Measurements from ENCODE around the gene USP28. TPM values are rescaled to one million over a fixed set of nuclear protein-coding genes. Genes with fewer than 3 reads are reported as not detected.
A peak's percentile ranks its signal among the peaks of the same experiment; 100 is the strongest.
"Not testable (repeated sequence)": the region's sequence is repeated elsewhere in the genome, so short reads cannot be mapped to it uniquely, and the experiment has no call there.

USP28 gene
- total RNA-seq, 4 donors from 2014 or later = 7.8 to 64.4 (median 20.6) TPM

- Histone ChIP-seq H3K4me1 (peaks cover 0 to 12% (median 0%) of the 10 kb centered on the region in 4 donors), H3K9me3 (no peaks in the 10 kb centered on the region), H3K27me3 (no peaks in the 10 kb centered on the region), H3K4me3 (peak overlapping the region; percentile 60 to 74 (median 66)), H3K27ac (peak overlapping the region; percentile 63 to 76 (median 70)), H3K36me3 (peaks cover 0 to 8% (median 0%) of the 10 kb centered on the region in 3 donors)
- DNase-seq = no peak
- no peak for TF ChIP-seq POLR2A (IDR thresholded peaks at IDR 0.05)
- TF ChIP-seq, protein P1, sequence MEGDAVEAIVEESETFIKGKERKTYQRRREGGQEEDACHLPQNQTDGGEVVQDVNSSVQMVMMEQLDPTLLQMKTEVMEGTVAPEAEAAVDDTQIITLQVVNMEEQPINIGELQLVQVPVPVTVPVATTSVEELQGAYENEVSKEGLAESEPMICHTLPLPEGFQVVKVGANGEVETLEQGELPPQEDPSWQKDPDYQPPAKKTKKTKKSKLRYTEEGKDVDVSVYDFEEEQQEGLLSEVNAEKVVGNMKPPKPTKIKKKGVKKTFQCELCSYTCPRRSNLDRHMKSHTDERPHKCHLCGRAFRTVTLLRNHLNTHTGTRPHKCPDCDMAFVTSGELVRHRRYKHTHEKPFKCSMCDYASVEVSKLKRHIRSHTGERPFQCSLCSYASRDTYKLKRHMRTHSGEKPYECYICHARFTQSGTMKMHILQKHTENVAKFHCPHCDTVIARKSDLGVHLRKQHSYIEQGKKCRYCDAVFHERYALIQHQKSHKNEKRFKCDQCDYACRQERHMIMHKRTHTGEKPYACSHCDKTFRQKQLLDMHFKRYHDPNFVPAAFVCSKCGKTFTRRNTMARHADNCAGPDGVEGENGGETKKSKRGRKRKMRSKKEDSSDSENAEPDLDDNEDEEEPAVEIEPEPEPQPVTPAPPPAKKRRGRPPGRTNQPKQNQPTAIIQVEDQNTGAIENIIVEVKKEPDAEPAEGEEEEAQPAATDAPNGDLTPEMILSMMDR (IDR thresholded peaks at IDR 0.05) = no peak
Measured at GRCh38 chr11:113773092-113773415, 102.3 kb downstream of the USP28 start.

- Histone ChIP-seq H3K27me3 (no peaks in the 10 kb centered on the region), H3K36me3 (peaks cover 0 to 17% (median 0%) of the 10 kb centered on the region in 3 donors), H3K4me3 (no peak overlapping the region), H3K4me1 (peaks cover 0 to 12% (median 0%) of the 10 kb centered on the region in 4 donors), H3K27ac (no peak overlapping the region), H3K9me3 (no peaks in the 10 kb centered on the region)
- no peak for TF ChIP-seq POLR2A (IDR thresholded peaks at IDR 0.05)
- TF ChIP-seq, protein P1 (IDR thresholded peaks at IDR 0.05) = no peak
- DNase-seq = no peak
Measured at GRCh38 chr11:113771964-113772363, 103.4 kb downstream of the USP28 start.

GRCh38 chr11:113764527-113765219 lies 110.7 kb downstream of the USP28 start:
- DNase-seq = no peak
- peaks cover 0 to 27% (median 0%) of the 10 kb centered on the region in 3 donors for H3K36me3 ChIP-seq
- H3K27me3 ChIP-seq = no peaks in the 10 kb centered on the region
- no peak overlapping the region for H3K4me3 ChIP-seq
- H3K9me3 ChIP-seq = no peaks in the 10 kb centered on the region
- no peak for TF ChIP-seq POLR2A (IDR thresholded peaks at IDR 0.05)
- TF ChIP-seq, protein P1 (IDR thresholded peaks at IDR 0.05) = no peak
- no peaks in the 10 kb centered on the region for H3K4me1 ChIP-seq
- no peak overlapping the region for H3K27ac ChIP-seq

- not testable (repeated sequence) for H3K27ac ChIP-seq
Measured at GRCh38 chr11:113763040-113763439, 112.3 kb downstream of the USP28 start.

GRCh38 chr11:113760241-113760640 lies 115.1 kb downstream of the USP28 start:
- Histone ChIP-seq H3K9me3 (no peaks in the 10 kb centered on the region), H3K4me3 (no peak overlapping the region), H3K27ac (no peak overlapping the region), H3K4me1 (no peaks in the 10 kb centered on the region), H3K27me3 (no peaks in the 10 kb centered on the region), H3K36me3 (peaks cover 0 to 55% (median 0%) of the 10 kb centered on the region in 3 donors)
- no peak for DNase-seq
- TF ChIP-seq, protein P1 (IDR thresholded peaks at IDR 0.05) = no peak
- TF ChIP-seq POLR2A (IDR thresholded peaks at IDR 0.05) = no peak

More at GRCh38 chr11:113763040-113763439, 112.3 kb downstream of the USP28 start:
- not testable (repeated sequence) for H3K4me3 ChIP-seq, H3K27me3 ChIP-seq, DNase-seq, H3K9me3 ChIP-seq, H3K4me1 ChIP-seq
- peaks cover 0 to 39% (median 0%) of the 10 kb centered on the region in 3 donors for H3K36me3 ChIP-seq

DNA sequence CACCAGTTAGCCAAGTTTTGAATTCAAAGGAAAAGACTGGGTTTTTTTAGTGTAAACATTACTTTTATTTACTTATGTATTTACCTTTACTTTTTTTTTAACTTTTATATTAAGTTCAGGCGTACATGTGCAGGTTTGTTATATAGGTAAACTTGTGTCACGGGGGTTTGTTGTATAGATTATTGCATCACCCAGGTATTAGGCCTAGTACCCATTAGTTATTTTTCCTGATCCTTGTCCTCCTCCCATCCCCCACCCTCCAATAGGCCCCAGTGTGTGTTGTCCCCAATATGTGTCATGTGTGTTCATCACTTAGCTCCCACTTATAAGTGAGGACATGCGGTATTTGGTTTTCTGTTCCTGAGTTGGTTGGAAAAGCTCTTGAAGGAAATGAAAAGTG lies 122.4 kb downstream of the USP28 start:
- Histone ChIP-seq H3K27ac (no peak overlapping the region), H3K9me3 (no peaks in the 10 kb centered on the region), H3K4me1 (no peaks in the 10 kb centered on the region), H3K36me3 (peaks cover 0 to 42% (median 0%) of the 10 kb centered on the region in 3 donors), H3K4me3 (no peak overlapping the region), H3K27me3 (no peaks in the 10 kb centered on the region)
- TF ChIP-seq, protein P1 (IDR thresholded peaks at IDR 0.05) = no peak
- no peak for TF ChIP-seq POLR2A (IDR thresholded peaks at IDR 0.05)
- no peak for DNase-seq

Small RNA genes lying within 50 kb of the gene (small RNA-seq; reads per million reads assigned to genes)
- gene LRRC37A13P (0 reads per million in 2 donors), gene RNU6-1107P (0 reads per million in 2 donors), gene RPS29P19 (0 reads per million in 2 donors)

Other genes starting within 250 kb of the USP28 start
- gene TMPRSS5, start 169.3 kb downstream of the USP28 start, total RNA-seq = 1 to 10 TPM in 1 of 4 donors, not detected in 3; 1.5 TPM
- 10 to 100 TPM in 2 of 4 donors, 1 to 10 TPM in 2; 8.7 to 25.6 (median 9.7) TPM for gene ZW10, start 101.9 kb downstream of the USP28 start, total RNA-seq
- not detected for gene CLDN25, start 95.8 kb downstream of the USP28 start, total RNA-seq
- gene HTR3B, start 29.2 kb upstream of the USP28 start, total RNA-seq = under 1 TPM in 1 of 4 donors, not detected in 3; 0.76 TPM
- 1 to 10 TPM in 1 of 4 donors, under 1 TPM in 2, not detected in 1; 0.80 to 1.7 (median 0.95) TPM for gene HTR3A, start 99.5 kb upstream of the USP28 start, total RNA-seq
- 100 to 1,000 TPM in 3 of 4 donors, 10 to 100 TPM in 1; 84.8 to 257 (median 155) TPM for gene ZBTB16, start 184.1 kb upstream of the USP28 start, total RNA-seq

All from Peyer's patch (tissue), 4 donors.